GM12875 (cell line): ENCODE measurements around the gene MYO1G.

Source experiments
- H3K4me3 ChIP-seq: one replicate; pipeline ENCODE4 v1.5.1; 2011; ENCODE audit warnings: low read depth, low read length, control low read depth
- CTCF ChIP-seq: IDR thresholded peaks from 2 replicates; pipeline ENCODE4 v1.5.1; 2011; ENCODE audit warnings: low read depth, mild to moderate bottlenecking, control low read depth, inconsistent platforms, low read length, moderate library complexity, borderline replicate concordance; ENCODE audit not compliant: insufficient read depth

Gene MYO1G

DNA sequence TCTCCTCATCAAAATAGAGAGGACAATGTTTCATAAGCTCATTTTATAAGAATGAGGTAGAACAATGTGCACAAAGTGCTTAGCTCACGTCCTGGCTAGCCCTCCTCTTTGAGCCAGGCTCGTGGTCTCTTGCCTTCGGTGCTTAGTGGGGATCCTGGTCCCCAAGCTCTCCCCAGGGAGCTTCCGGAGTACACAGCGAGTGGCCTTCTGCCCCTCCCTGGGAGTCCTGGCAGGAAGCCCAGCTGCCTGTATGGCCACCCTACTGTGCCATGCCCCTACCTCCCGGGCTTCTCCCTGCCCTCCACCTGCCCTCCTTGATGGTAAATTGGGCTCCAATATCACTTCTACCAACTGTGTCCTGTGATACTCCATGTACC, 868 bp downstream of the MYO1G start:
- TF ChIP-seq CTCF = no peak
- peak overlapping the region; percentile 67 for H3K4me3 ChIP-seq

- no peak for TF ChIP-seq CTCF
- peak overlapping the region; percentile 67 for H3K4me3 ChIP-seq
These were observed 1.4 kb downstream of the MYO1G start for GRCh38 chr7:44977304-44977958.

- H3K4me3 ChIP-seq = peak overlapping the region; percentile 67
- no peak for TF ChIP-seq CTCF
These were observed 2.0 kb downstream of the MYO1G start for GRCh38 chr7:44976746-44977196.

GRCh38 chr7:44976040-44976745, 2.6 kb downstream of the MYO1G start:
- peak overlapping the region; percentile 67 for H3K4me3 ChIP-seq
- TF ChIP-seq CTCF = no peak

DNA sequence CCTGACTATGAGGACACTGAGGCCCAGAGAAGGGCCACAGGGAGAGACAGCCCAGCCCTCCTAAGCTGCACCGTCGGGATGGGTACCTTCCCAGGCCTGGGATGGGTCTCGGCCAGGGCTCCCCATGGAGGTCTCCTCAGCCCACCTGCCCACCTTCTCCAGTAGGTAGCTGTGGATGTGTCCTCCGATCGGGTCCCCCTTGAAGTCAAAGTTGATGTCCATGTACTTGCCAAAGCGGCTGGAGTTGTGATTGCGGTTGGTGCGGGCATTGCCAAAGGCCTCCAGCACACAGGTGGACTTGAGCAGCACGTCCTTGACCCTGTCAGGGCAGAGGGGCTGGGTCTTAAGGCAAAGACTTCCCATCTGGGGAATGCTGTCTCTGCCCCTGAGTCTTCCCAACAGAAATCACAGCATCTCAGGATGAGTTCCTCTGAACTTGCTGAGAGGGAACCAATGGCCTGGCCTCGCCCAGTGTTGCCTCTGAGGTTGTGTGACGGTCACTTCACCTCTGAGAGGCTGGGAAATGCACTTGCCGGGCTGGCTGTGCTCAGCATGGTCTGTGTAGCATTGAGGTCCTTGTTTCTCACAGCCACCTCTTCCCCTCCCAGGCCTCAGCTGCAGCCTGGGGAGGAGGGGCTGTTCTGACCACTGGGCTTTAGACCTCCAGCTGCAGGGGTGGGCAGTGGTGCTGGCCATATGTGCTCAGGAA, 3.3 kb downstream of the MYO1G start:
- TF ChIP-seq CTCF = no peak
- peak overlapping the region; percentile 3 for H3K4me3 ChIP-seq

DNA sequence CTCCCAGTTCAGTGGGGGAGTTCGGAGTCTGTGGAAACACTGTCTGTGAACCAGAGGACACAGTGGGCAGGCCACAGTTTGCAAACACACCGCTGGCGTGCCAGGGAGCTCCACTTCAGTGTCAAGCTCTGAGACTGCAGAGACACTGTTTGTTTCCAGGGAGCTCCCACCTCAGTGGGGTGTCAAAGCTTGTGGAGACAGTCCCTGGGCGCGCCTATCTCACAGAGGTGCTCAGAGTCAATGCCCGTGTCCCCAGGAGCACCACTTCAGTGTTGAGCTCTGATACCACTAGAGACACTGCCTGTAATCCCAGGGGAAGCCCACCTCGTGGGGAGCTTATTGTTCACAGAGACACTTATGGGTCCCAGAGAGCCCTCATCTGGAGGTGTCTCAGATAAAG, 4.3 kb downstream of the MYO1G start:
- TF ChIP-seq CTCF = no peak
- no peak overlapping the region for H3K4me3 ChIP-seq
